CMK (cell line): ENCODE data around the gene SDC4.

Experiments
- DNase-seq: peaks from one replicate; pipeline ENCODE4 v3.0.0-alpha.2; 2010; ENCODE audit warnings: low read depth

SDC4 gene

GRCh38 chr20:45318386-45318939 is 29.8 kb downstream of the SDC4 start:
- no peak for DNase-seq

DNA sequence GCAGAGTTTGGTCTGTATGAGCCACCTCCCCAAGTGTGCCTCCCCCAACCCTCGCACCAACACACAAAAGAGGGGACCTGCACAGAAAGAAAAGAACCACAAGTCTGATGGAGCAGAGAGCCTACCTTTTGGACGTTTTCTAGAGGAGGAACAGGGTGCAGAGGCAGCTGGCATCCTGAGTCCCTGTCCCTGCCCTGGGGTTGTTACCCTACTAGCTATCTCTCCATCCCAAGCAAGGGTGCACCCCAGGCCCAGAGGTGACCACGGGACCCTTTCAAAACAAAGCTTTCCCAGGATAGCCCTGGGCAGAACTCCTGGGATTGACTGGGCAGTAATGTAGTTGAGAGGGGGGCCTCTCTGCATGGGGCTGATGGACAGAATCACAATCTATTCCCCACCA is 30.4 kb downstream of the SDC4 start:
- no peak for DNase-seq

- no peak for DNase-seq
These were observed 31.8 kb downstream of the SDC4 start for GRCh38 chr20:45316150-45317080.

DNA sequence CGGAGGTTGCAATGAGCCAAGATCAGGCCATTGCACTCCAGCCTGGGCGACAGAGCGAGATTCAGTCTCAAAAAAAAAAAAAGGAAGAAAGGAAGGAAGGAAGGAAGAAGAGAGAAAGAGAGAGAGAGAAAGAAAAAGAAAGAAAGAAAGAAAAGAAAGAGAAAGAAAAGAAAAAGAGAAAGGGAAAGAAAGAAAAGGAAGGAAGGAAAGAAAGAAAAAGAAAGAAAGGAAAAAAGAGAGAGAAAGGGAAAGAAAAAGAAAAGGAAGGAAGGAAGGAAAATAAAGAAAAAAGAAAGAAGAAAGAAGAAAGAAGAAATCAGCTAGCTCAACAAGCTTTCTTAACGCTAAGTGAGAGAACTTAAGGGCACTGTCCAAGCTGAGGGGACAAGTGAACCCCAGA is 32.6 kb downstream of the SDC4 start:
- DNase-seq, result no peak

DNA sequence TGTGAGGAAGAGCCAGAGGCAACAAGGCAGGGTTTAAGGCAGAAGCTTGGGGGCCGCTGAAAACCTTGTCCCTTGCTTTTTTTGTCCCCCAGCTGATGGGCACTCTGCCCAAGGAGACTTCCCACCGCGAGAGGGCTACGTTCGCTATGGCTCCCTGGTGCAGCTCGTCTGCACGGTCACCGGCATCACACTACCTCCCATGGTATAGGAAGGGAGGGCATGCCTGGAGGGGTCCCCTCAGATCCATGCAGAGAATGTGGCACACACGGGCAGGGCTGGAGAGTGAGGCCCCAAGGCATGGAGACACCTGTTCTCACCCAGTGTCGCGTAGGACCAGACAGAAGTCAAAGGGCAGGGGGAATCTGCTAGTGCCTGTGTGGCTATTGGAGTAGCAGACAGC is 34.3 kb downstream of the SDC4 start:
- no peak for DNase-seq

DNA sequence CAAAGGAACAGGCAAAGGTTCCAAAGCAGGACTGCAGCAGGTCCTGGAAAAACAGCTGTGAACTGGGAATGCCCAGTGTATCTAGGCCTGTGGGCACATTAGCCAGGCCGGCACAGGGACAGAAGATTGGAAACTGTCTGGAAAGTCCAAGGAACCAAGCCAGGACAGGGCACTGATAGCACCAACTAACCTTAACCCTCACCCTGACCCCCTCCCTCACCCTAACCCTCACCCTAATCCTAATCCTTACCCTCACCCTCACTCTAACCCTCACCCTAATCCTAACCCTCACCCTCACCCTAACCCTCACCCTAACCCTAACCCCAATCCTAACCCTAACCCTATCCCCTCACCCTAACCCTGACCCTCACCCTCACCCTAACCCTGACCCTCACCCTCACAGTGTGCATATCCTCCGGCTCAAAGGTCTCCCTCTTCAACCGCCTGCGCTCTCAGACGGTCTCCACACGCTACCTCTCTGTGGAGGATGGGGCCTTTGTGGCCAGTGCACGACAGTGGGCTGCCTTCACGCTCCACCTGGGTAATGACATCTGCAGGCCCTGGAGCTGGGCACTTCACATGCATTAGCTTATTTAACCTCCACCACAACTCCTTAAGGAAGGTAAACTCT is 35.0 kb downstream of the SDC4 start:
- no peak for DNase-seq

DNA sequence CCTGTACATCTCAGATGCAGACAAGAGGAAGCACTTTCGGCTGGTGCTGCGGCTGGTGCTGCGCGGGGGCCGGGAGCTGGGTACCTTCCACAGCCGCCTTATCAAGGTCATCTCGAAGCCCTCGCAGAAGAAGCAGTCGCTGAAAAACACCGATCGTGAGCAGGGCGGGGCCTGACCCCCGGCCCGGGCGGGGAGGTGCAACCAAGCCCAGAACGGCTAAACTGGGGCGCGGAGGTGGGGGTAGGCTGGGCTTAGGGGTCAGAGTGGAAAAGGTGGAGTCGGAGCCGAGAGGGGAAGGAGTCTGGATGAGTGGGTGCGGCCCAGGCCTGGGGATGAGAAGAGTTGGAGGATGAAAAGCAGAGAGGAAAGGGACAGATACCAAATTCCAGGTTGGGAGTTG is 36.0 kb downstream of the SDC4 start:
- no peak for DNase-seq

DNA sequence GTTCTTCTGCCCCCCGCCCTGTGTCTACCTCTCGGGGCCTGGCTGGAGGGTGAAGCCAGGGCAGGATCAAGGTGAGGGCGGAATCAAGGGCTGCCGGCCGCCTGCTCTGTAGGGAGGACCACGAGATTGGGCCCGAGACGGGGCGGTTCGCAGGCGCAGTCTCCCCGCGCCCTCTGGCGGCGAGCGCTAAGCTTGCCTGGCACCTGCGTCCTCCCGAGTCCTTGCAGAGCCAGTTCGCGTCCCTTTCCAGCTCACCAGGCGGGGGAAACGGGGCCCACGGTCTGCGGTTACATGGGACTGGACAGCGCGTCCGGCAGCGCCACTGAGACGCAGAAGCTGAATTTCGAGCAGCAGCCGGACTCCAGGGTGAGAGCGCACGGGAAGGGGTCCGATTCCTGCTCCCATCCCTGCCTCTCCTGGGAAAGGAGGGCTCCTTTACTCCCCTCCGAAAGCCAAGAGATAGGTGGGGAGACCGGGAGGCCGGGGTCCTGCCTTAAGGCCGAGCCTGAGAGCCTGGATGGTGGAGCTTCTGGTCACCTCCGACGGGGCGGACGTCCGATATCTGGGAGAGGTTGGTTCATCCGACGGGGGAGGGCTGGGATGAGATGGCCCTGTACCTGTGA is 36.5 kb downstream of the SDC4 start:
- no peak for DNase-seq

DNA sequence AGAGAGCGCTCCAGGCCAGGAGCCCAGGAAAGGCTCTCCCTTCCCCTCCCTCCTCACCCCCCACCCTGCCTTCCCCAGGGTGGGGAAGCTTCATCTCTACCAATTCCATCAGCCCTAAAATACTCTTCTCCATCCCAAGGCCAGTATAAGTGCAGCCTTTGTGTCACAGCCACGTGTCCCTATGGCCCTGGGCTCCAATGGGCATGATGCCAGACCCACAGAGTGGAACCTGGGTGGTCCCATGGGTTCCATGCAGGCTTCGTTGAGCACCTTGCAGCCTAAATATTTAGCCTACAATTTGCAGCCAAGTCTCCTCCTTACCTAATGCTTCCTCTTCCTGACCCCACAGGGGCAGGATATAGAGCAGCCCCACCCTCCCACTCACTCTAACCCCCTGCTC is 39.1 kb downstream of the SDC4 start:
- DNase-seq, result no peak

DNA sequence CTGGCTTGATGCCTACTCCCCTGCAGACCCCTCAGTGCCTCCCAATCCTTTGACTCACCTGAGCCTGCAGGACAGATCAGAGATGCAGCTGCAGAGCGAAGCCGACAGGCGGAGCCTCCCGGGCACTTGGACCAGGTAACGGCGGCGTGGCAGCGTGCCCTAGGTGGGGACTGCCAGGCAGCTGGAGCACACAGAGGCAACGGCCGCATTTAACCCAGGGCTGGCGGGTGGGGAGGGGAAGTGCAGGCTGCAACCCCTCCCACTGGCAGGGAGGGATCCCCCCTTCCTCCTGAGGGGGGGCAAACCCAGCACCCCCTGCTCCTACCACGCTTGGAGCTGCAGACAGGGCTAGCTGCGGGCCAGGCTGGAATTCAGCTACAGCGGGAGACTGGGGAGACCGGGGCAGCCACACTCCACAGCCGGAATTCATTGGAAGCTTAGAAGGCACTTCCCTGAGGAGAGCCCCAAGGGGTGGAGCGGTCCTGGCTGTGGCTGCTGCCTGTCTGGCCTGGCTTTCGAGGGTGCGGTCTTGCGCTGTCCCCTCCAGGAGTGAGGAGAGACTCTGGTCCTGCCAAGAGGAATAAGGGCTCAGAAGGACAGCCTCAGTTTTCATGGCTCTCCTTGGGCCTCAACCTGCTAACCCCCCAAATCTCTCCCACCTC is 40.0 kb downstream of the SDC4 start, which contains the start of gene MATN4:
TSS of gene MATN4 (minus strand) at position 183 of the 662 bp plus-strand sequence. CDS start 2,717 bp downstream, outside the sequence.
- DNase-seq, result no peak

DNA sequence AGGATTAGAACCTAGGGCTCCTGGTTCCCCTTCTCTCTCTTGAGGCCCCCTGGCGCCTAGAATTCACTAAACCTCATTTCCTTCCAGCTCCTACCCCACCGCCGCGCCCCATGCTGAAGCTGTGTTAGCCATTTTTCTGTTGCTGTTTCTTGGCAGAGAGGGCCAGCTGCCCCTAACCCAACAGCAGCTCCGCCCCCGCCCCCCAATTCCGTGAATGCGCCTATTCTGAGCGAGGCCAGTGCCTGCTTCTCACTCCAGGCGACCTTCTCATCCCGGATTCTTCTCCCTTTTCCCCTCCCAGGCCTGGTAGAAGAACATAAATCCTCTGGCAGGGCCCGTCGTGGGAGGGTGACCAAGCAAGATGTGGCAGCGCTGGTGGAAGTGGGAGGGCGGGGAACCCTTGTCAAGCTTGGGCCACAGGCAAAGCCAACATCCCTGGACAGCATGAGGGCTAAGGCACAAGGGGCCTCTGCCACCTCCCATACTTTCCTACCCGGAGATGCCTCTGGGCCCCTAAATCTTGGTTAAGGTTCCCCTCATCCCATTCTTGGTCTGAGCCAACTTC is 41.1 kb downstream of the SDC4 start:
- no peak for DNase-seq

DNA sequence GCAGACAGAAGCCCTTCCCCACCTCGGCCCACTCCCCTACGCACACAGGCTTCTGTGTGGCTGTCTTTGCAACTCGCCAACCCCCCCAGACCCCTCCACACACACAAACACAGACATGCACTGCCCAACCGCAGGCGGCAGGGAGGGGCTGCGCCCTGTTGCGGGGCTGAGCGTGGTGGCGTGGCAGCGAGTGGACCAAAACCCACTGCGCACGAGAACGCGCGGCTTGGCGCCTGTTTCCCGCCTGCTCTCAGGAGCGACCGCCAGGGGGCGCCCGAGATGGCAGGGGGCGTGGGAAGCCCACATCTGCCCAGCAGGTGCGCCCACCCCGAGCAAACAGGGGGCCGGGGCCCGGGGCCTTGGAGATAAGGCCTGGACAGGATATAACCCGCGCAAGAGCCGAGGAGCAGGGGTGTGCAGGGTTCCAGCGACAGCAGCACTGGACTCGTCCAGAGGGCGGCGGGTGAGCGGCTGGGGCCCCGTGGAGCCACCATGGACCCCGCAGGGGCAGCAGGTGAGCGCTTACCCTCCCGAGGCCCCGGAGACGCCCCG is 41.7 kb downstream of the SDC4 start, which contains the start of gene RBPJL:
TSS of gene RBPJL (plus strand) at position 410 of the 552 bp plus-strand sequence. CDS start at position 493, 83 bp downstream.
- no peak for DNase-seq

- no peak for DNase-seq
These were observed 43.0 kb downstream of the SDC4 start for GRCh38 chr20:45305262-45305661.

DNA sequence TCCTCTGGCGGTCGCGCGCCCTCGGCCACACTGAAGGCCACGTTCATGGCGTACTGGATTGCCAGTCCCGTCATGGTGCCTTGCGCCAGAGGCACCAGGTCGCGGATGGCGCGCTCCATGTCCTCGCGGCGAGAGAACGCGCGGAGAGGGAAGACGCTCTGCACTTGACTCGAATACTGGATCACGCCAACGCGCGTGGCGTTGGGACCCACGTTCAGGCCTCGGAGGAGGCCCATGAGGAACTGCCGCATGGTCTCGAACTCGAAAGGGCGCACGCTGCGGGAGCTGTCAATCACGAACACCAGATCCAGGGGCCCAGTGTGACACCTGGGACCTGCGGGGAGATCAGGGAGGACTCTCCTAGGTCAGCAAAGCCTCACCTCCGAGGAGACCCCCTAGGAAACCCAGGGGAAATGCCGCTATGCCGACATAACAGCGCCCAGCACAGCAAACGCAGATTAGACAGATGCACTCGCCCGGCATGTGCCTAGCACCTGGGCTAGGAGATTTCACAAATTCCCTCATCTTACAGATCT is 43.7 kb downstream of the SDC4 start:
- DNase-seq, result no peak

- DNase-seq, result no peak
These were observed 44.4 kb downstream of the SDC4 start for GRCh38 chr20:45303586-45304463.

- DNase-seq, result no peak
These were observed 46.4 kb downstream of the SDC4 start for GRCh38 chr20:45301824-45302271.

GRCh38 chr20:45300961-45301360 is 47.3 kb downstream of the SDC4 start:
- no peak for DNase-seq

GRCh38 chr20:45299786-45300185 is 48.4 kb downstream of the SDC4 start:
- no peak for DNase-seq

GRCh38 chr20:45297786-45298497 is 50.3 kb downstream of the SDC4 start:
- no peak for DNase-seq
